Keratinocyte (primary cell): ENCODE measurements around the gene VPS35.

Source experiments
- CTCF ChIP-seq, 3 experiments: IDR thresholded peaks in 1 of 3; conservative IDR thresholded peaks in 1 of 3; optimal IDR thresholded peaks in 1 of 3; 2 replicates in 2 of 3; 3 replicates in 1 of 3; pipeline versions ENCODE3 to v1.5.1; 2011; ENCODE audit warnings: low read length in 3 of 3, mild to moderate bottlenecking in 3 of 3, moderate library complexity in 2 of 3, control low read depth in 1 of 3, inconsistent platforms in 1 of 3; ENCODE audit not compliant: insufficient read depth in 2 of 3; ENCODE audit errors: extremely low read depth in 1 of 3
- EZH2 ChIP-seq: IDR thresholded peaks from one replicate; pipeline ENCODE4 v1.6.1; 2012; ENCODE audit warnings: inconsistent platforms, mild to moderate bottlenecking, low read length, moderate library complexity

GRCh38 chr16:46713634-46714033, 24.7 kb upstream of the VPS35 start:
- no peak for TF ChIP-seq EZH2
- no peak for TF ChIP-seq CTCF (optimal IDR thresholded peaks at IDR 0.05 in 1 of 3, IDR thresholded peaks at IDR 0.05 in 1 of 3, conservative IDR thresholded peaks at IDR 0.05 in 1 of 3; ENCODE audit: extremely low read depth in 1 of 3, insufficient read depth in 2 of 3, low read length in 3 of 3)
